Vagina (tissue), 2 donors: ENCODE measurements around the gene THSD7A. TPM values are rescaled to one million over a fixed set of nuclear protein-coding genes. Genes with fewer than 3 reads are reported as not detected.

Experiments
- DNase-seq, 2 donors: peaks; one replicate each; pipeline ENCODE4 v3.0.0-alpha.2; 2017; ENCODE audit errors: extremely low spot score in 2 of 2
- H3K27ac ChIP-seq: fragments of 200-600 bp; sonication (generic); one replicate; pipeline ENCODE4 v1.5.1; 2019
- H3K27me3 ChIP-seq: fragments of 200-600 bp; sonication (generic); one replicate; pipeline ENCODE4 v1.5.1; 2019
- H3K36me3 ChIP-seq, 2 donors: fragments of 200-600 bp; sonication (generic); one replicate each; pipeline ENCODE4 v1.5.1; 2017 to 2019
- H3K4me1 ChIP-seq: fragments of 200-600 bp; sonication (generic); one replicate; pipeline ENCODE4 v1.5.1; 2019
- H3K4me3 ChIP-seq, 2 donors: fragments of 200-600 bp; sonication (generic); 1 replicate in 1 of 2; 2 replicates in 1 of 2; pipeline ENCODE4 v1.5.1; 2016 to 2019
- H3K9me3 ChIP-seq: fragments of 200-600 bp; sonication (generic); one replicate; pipeline ENCODE4 v1.5.1; 2019
- POLR2A ChIP-seq, 2 donors: fragments of 450-650 bp; IDR thresholded peaks; one replicate each; pipeline ENCODE4 v1.6.1; 2017; ENCODE audit warnings: antibody characterized with exemption in 2 of 2, mild to moderate bottlenecking in 2 of 2, moderate library complexity in 2 of 2
- POLR2AphosphoS5 ChIP-seq, 2 donors: sonication (generic); formaldehyde crosslinking; IDR thresholded peaks; one replicate each; pipeline ENCODE4 v1.9.0; 2017; ENCODE audit warnings: antibody characterized with exemption in 2 of 2, mild to moderate bottlenecking in 2 of 2, low read depth in 1 of 2; ENCODE audit not compliant: insufficient read depth in 1 of 2
- intact Hi-C: fragments of 100-400 bp; cut with DNase I; formaldehyde crosslinking; loops from one replicate; pipeline ENCODE4 v1.15.1; 2023
- total RNA-seq: library from RNA; depleted of rRNA; stranded (reverse); fragments of >200 nt; gene quantifications from one replicate; pipeline ENCODE4 v1.2.3, GENCODE V29; 2016
- TF ChIP-seq, protein P1 (sequence below), 3 experiments: fragments of 450-650 bp in 2 of 3; fragments of 200-600 bp in 1 of 3; sonication (generic) in 1 of 3; IDR thresholded peaks; one replicate each; pipeline ENCODE4 v1.5.1; 2017 to 2019; ENCODE audit warnings: antibody characterized with exemption in 3 of 3, mild to moderate bottlenecking in 2 of 3, moderate library complexity in 2 of 3

Gene THSD7A
- total RNA-seq, 1 donor from 2014 or later = 9.3 TPM

GRCh38 chr7:11557627-11558026 is 274.4 kb downstream of the THSD7A start:
- Histone ChIP-seq H3K27ac (no peak overlapping the region), H3K36me3 (no peaks in the 10 kb centered on the region), H3K27me3 (no peaks in the 10 kb centered on the region), H3K4me3 (no peak overlapping the region), H3K4me1 (no peaks in the 10 kb centered on the region), H3K9me3 (no peaks in the 10 kb centered on the region)
- no peak for DNase-seq
- TF ChIP-seq POLR2AphosphoS5 (IDR thresholded peaks at IDR 0.05; ENCODE audit: insufficient read depth in 1 of 2, low read depth in 1 of 2) = no peak
- no peak for TF ChIP-seq POLR2A (IDR thresholded peaks at IDR 0.05)
- TF ChIP-seq, protein P1, sequence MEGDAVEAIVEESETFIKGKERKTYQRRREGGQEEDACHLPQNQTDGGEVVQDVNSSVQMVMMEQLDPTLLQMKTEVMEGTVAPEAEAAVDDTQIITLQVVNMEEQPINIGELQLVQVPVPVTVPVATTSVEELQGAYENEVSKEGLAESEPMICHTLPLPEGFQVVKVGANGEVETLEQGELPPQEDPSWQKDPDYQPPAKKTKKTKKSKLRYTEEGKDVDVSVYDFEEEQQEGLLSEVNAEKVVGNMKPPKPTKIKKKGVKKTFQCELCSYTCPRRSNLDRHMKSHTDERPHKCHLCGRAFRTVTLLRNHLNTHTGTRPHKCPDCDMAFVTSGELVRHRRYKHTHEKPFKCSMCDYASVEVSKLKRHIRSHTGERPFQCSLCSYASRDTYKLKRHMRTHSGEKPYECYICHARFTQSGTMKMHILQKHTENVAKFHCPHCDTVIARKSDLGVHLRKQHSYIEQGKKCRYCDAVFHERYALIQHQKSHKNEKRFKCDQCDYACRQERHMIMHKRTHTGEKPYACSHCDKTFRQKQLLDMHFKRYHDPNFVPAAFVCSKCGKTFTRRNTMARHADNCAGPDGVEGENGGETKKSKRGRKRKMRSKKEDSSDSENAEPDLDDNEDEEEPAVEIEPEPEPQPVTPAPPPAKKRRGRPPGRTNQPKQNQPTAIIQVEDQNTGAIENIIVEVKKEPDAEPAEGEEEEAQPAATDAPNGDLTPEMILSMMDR (IDR thresholded peaks at IDR 0.05) = no peak
- intact Hi-C loops = no loop called here

- Histone ChIP-seq H3K4me1 (no peaks in the 10 kb centered on the region), H3K36me3 (no peaks in the 10 kb centered on the region), H3K27me3 (no peaks in the 10 kb centered on the region), H3K4me3 (no peak overlapping the region), H3K9me3 (no peaks in the 10 kb centered on the region), H3K27ac (no peak overlapping the region)
- TF ChIP-seq POLR2AphosphoS5 (IDR thresholded peaks at IDR 0.05; ENCODE audit: insufficient read depth in 1 of 2, low read depth in 1 of 2) = no peak
- TF ChIP-seq, protein P1 (IDR thresholded peaks at IDR 0.05) = no peak
- no peak for TF ChIP-seq POLR2A (IDR thresholded peaks at IDR 0.05)
- no peak for DNase-seq
- intact Hi-C loops = no loop called here
Measured at GRCh38 chr7:11552676-11553296, 279.2 kb downstream of the THSD7A start.

DNA sequence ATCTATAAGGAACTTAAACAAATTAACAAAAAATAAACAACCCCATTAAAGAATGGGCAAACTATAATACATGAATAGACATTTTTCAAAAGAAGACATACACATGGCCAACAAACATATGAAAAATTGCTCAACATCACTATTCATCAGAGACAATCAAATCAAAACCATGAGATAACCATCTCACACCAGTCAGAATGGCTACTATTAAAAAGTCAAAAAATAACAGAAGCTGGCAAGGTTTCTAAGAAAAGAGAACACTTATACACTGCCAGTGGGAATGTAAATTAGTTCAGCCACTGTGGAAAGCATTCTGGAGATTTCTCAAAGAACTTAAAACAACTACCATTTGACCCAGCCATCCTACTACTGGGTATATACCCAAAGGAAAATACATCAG is 280.5 kb downstream of the THSD7A start:
- no peak overlapping the region for H3K27ac ChIP-seq
- no peaks in the 10 kb centered on the region for H3K36me3 ChIP-seq
- TF ChIP-seq POLR2AphosphoS5 (IDR thresholded peaks at IDR 0.05; ENCODE audit: insufficient read depth in 1 of 2, low read depth in 1 of 2) = no peak
- TF ChIP-seq POLR2A (IDR thresholded peaks at IDR 0.05) = no peak
- TF ChIP-seq, protein P1 (IDR thresholded peaks at IDR 0.05) = no peak
- H3K4me3 ChIP-seq = no peak overlapping the region
- no peak for DNase-seq
- H3K4me1 ChIP-seq = no peaks in the 10 kb centered on the region
- no peaks in the 10 kb centered on the region for H3K27me3 ChIP-seq
- no peaks in the 10 kb centered on the region for H3K9me3 ChIP-seq
- intact Hi-C loops = no loop called here

DNA sequence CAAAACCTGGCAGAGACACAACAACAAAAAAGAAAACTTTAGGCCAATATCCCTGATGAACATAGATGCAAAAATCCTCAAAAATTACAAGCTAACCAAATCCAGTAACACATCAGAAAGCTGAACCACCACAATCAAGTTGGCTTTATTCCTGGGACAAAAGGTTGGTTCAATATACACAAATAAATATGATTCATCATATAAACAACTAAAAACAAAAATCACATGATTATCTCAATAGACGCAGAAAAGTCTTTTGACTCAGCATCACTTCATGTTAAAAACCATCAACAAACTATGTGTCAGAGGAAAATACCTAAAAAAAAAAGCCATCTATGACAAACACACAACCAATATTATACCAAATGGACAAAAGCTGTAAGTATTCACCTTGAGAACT is 283.5 kb downstream of the THSD7A start:
- intact Hi-C loops = no loop called here
- Histone ChIP-seq H3K4me3 (no peak overlapping the region), H3K36me3 (no peaks in the 10 kb centered on the region), H3K27me3 (no peaks in the 10 kb centered on the region), H3K27ac (no peak overlapping the region), H3K9me3 (no peaks in the 10 kb centered on the region), H3K4me1 (no peaks in the 10 kb centered on the region)
- DNase-seq = no peak
- TF ChIP-seq POLR2AphosphoS5 (IDR thresholded peaks at IDR 0.05; ENCODE audit: insufficient read depth in 1 of 2, low read depth in 1 of 2) (no peak), POLR2A (IDR thresholded peaks at IDR 0.05) (no peak)
- TF ChIP-seq, protein P1 (IDR thresholded peaks at IDR 0.05) = no peak

DNA sequence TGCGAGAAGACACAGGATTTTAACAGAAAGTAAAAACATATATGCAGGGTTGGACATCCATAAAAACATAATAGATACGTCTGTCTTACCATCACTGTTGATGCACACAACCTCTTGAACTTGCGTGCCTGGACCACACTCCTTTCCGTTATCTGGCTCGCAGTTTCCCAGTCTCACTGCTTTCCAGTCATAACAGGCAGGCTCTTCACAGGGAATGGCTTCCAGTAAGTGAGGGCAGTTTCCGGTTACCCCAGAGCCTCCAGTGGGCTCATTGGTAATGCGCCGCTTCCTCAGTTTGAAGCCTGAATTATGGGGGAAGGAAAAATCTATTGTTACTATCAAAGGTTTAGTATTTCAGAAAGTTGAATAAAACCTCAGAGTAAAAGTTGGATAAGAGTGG is 290.7 kb downstream of the THSD7A start:
- Histone ChIP-seq H3K9me3 (no peaks in the 10 kb centered on the region), H3K27ac (no peak overlapping the region), H3K4me3 (no peak overlapping the region), H3K36me3 (no peaks in the 10 kb centered on the region), H3K4me1 (peaks cover 10% of the 10 kb centered on the region), H3K27me3 (no peaks in the 10 kb centered on the region)
- DNase-seq = no peak
- TF ChIP-seq, protein P1 (IDR thresholded peaks at IDR 0.05) = no peak
- TF ChIP-seq POLR2AphosphoS5 (IDR thresholded peaks at IDR 0.05; ENCODE audit: insufficient read depth in 1 of 2, low read depth in 1 of 2) = no peak
- no peak for TF ChIP-seq POLR2A (IDR thresholded peaks at IDR 0.05)
- intact Hi-C loops = no loop called here
